RPMI7951 (cell line): Measurements from ENCODE around the gene SIX5. TPM values are rescaled to one million over a fixed set of nuclear protein-coding genes. Genes with fewer than 3 reads are reported as not detected.

ENCODE experiments used
- total RNA-seq: library from RNA; depleted of rRNA; stranded (reverse); fragments of >200 nt; shearing (Covaris generic); gene quantifications from 2 replicates; pipeline ENCODE4 v1.2.3, GENCODE V29; 2014; rRNA removed

Gene SIX5
- total RNA-seq, 1 experiment from 2014 or later: 5.6 TPM

Other genes with a start within 250 kb of the SIX5 start
- gene OPA3, start 184.4 kb downstream of the SIX5 start, total RNA-seq: 5.2 and 8.4 TPM in 2 replicates
- gene GPR4, start 167.0 kb downstream of the SIX5 start, total RNA-seq: 0.10 TPM in 1 of 2 replicates, not detected in the other
- gene EML2, start 129.9 kb downstream of the SIX5 start, total RNA-seq: 14.4 and 20.2 TPM in 2 replicates
- gene GIPR, start 101.0 kb downstream of the SIX5 start, total RNA-seq: not detected in 2 replicates
- gene SNRPD2, start 77.3 kb downstream of the SIX5 start, total RNA-seq: 474 and 568 TPM in 2 replicates
- 13.8 and 15.4 TPM in 2 replicates for gene QPCTL, start 76.6 kb downstream of the SIX5 start, total RNA-seq
- gene FBXO46, start 38.4 kb downstream of the SIX5 start, total RNA-seq: 3.2 and 5.3 TPM in 2 replicates
- 0.10 TPM in 1 of 2 replicates, not detected in the other for gene MEIOSIN, start 35.8 kb downstream of the SIX5 start, total RNA-seq
- 9.3 and 11.1 TPM in 2 replicates for gene DMPK, start 13.2 kb upstream of the SIX5 start, total RNA-seq
- gene DMWD, start 23.6 kb upstream of the SIX5 start, total RNA-seq: 14.2 and 20.6 TPM in 2 replicates
- not detected in 2 replicates for gene RSPH6A, start 46.1 kb upstream of the SIX5 start, total RNA-seq
- gene SYMPK, start 93.9 kb upstream of the SIX5 start, total RNA-seq: 27.8 and 33.0 TPM in 2 replicates
- gene FOXA3, start 95.1 kb upstream of the SIX5 start, total RNA-seq: not detected in 2 replicates
- 12.1 and 19.4 TPM in 2 replicates for gene IRF2BP1, start 116.9 kb upstream of the SIX5 start, total RNA-seq
- gene MYPOP, start 133.4 kb upstream of the SIX5 start, total RNA-seq: 0.88 and 1.1 TPM in 2 replicates
- not detected in 2 replicates for gene NANOS2, start 145.5 kb upstream of the SIX5 start, total RNA-seq
- not detected in 2 replicates for gene NOVA2, start 204.6 kb upstream of the SIX5 start, total RNA-seq
- 6.6 and 8.8 TPM in 2 replicates for gene CCDC61, start 226.2 kb upstream of the SIX5 start, total RNA-seq